ENCODE data around the gene FZR1. TPM values are rescaled to one million over a fixed set of nuclear protein-coding genes. Genes with fewer than 3 reads are reported as not detected.

The FZR1 gene
- total RNA-seq, 1 experiment from 2014 or later: 51.4 TPM

GRCh38 chr19:3511506-3512251, 5.6 kb downstream of the FZR1 start:
- Mint-ChIP-seq H3K36me3 (ENCODE audit: insufficient read depth in 1 of 3, low read depth in 3 of 3) (peaks cover 10 to 34% (median 19%) of the 10 kb centered on the region in 3 experiments; a peak in 6 of 7 replicates), H3K9me3 (no peaks in the 10 kb centered on the region; a peak in 1 of 5 replicates), H3K4me3 (no peak overlapping the region; a peak in 1 of 5 replicates), H3K4me1 (peaks cover 18 to 41% of the 10 kb centered on the region in 2 experiments), H3K27me3 (ENCODE audit: low read depth) (no peaks in the 10 kb centered on the region; the same call in 1 of the 2 replicates), H3K27ac (no peak overlapping the region)
- TF ChIP-seq, protein P1, sequence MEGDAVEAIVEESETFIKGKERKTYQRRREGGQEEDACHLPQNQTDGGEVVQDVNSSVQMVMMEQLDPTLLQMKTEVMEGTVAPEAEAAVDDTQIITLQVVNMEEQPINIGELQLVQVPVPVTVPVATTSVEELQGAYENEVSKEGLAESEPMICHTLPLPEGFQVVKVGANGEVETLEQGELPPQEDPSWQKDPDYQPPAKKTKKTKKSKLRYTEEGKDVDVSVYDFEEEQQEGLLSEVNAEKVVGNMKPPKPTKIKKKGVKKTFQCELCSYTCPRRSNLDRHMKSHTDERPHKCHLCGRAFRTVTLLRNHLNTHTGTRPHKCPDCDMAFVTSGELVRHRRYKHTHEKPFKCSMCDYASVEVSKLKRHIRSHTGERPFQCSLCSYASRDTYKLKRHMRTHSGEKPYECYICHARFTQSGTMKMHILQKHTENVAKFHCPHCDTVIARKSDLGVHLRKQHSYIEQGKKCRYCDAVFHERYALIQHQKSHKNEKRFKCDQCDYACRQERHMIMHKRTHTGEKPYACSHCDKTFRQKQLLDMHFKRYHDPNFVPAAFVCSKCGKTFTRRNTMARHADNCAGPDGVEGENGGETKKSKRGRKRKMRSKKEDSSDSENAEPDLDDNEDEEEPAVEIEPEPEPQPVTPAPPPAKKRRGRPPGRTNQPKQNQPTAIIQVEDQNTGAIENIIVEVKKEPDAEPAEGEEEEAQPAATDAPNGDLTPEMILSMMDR (conservative IDR thresholded peaks at IDR 0.05): no peak
- Histone ChIP-seq H4K91ac (ENCODE audit: insufficient read length, low read depth, low read length) (no peak overlapping the region), H2BK15ac (ENCODE audit: low read depth, low read length) (no peak overlapping the region), H3K18ac (ENCODE audit: insufficient read length, low read depth, low read length) (no peak overlapping the region), H3K27ac (ENCODE audit: insufficient read length, low read depth, low read length) (no peak overlapping the region), H3K14ac (ENCODE audit: insufficient read depth, low read length) (no peak overlapping the region), H3K23ac (ENCODE audit: insufficient read length, low read depth, low read length) (no peak overlapping the region), H3K4me2 (ENCODE audit: insufficient read depth, insufficient read length, low read length) (no peak overlapping the region), H4K8ac (replicated peaks; ENCODE audit: insufficient read length, low read depth, low read length) (no peak overlapping the region), H3K56ac (ENCODE audit: insufficient read length, low read depth, low read length) (no peak overlapping the region), H3K79me2 (ENCODE audit: insufficient read depth, low read length) (peaks cover 3% of the 10 kb centered on the region; the same call in 1 of the 2 replicates), H3K4me1 (ENCODE audit: insufficient read depth, low read length) (no peaks in the 10 kb centered on the region), H2BK120ac (ENCODE audit: low read depth, low read length, poor library complexity, severe bottlenecking) (no peak overlapping the region), H2BK12ac (ENCODE audit: insufficient read length, low read depth, low read length) (no peak overlapping the region), H2AFZ (ENCODE audit: low read length) (no peak overlapping the region), H3K4ac (ENCODE audit: low read depth, low read length) (no peak overlapping the region), H3K9me3 (ENCODE audit: control insufficient read depth, low read depth, low read length) (no peaks in the 10 kb centered on the region), H3T11ph (ENCODE audit: low read length) (no peak overlapping the region), H2BK5ac (ENCODE audit: insufficient read length, low read length) (no peak overlapping the region), H3K27me3 (ENCODE audit: insufficient read depth, low read length) (no peaks in the 10 kb centered on the region), H3K79me1 (ENCODE audit: insufficient read depth, low read depth, low read length, poor library complexity, severe bottlenecking) (no peaks in the 10 kb centered on the region), H3K9ac (ENCODE audit: extremely low read depth, insufficient read length, low read length) (no peak overlapping the region), H2AK5ac (ENCODE audit: insufficient read length, low read length) (no peak overlapping the region), H2BK20ac (ENCODE audit: low read depth, low read length, poor library complexity, severe bottlenecking) (no peak overlapping the region), H4K5ac (ENCODE audit: insufficient read length, low read depth, low read length) (no peak overlapping the region), H4K20me1 (ENCODE audit: control insufficient read depth, insufficient read depth, insufficient read length) (no peaks in the 10 kb centered on the region), H3K23me2 (ENCODE audit: insufficient read length, low read depth, low read length, poor library complexity, severe bottlenecking) (peaks cover 12% of the 10 kb centered on the region)
- no CpG with 5 or more reads among the region's 26 CpGs for WGBS (ENCODE audit: extremely low coverage, insufficient read length, low lambda C conversion rate)
- no peak for DNase-seq

Data from H9 (cell line).